Calu3 (cell line): Measurements from ENCODE around the gene ACTL6B. TPM values are rescaled to one million over a fixed set of nuclear protein-coding genes. Genes with fewer than 3 reads are reported as not detected.

Source experiments
- BruUV-seq: library from RNA; stranded (reverse); fragments of 400-500 nt; replicated peaks from 2 replicates; lab custom pipeline; 2021; lab: Mats Ljungman, UMichigan
- CTCF ChIA-PET: fragments of 300-600 bp; sonication (Branson Sonifier 250); formaldehyde crosslinking; loops from one replicate; lab custom pipeline; 2022; ENCODE audit warnings: antibody characterized with exemption; lab: Charles Lee
- DNase-seq: peaks from one replicate; pipeline ENCODE4 v3.0.0; 2022
- H3K27ac Mint-ChIP-seq: one replicate; pipeline ENCODE4 v1.8.0; 2022; ENCODE audit warnings: mixed read lengths; ENCODE audit not compliant: unreplicated experiment
- H3K27me3 Mint-ChIP-seq: one replicate; pipeline ENCODE4 v1.8.0; 2022; ENCODE audit warnings: mixed read lengths; ENCODE audit not compliant: unreplicated experiment
- H3K36me3 Mint-ChIP-seq: one replicate; pipeline ENCODE4 v1.8.0; 2022; ENCODE audit warnings: mild to moderate bottlenecking, moderate library complexity, mixed read lengths; ENCODE audit not compliant: insufficient read depth, unreplicated experiment
- H3K4me1 Mint-ChIP-seq: one replicate; pipeline ENCODE4 v1.8.0; 2022; ENCODE audit warnings: mild to moderate bottlenecking, low read depth, mixed read lengths; ENCODE audit not compliant: unreplicated experiment
- H3K4me3 Mint-ChIP-seq: one replicate; pipeline ENCODE4 v1.8.0; 2022; ENCODE audit warnings: mild to moderate bottlenecking, low read depth, moderate library complexity, mixed read lengths; ENCODE audit not compliant: unreplicated experiment
- H3K9me3 Mint-ChIP-seq: one replicate; pipeline ENCODE4 v1.8.0; 2022; ENCODE audit warnings: low read depth, mixed read lengths; ENCODE audit not compliant: unreplicated experiment
- intact Hi-C: fragments of 100-400 bp; cut with micrococcal nuclease; formaldehyde crosslinking; loops from one replicate; pipeline ENCODE4 v1.10.0; 2022; ENCODE audit not compliant: unreplicated experiment
- total RNA-seq: library from RNA; stranded (reverse); gene quantifications from 2 replicates; pipeline ENCODE4 v1.2.3, GENCODE V29; 2022
- TF ChIP-seq, protein P1 (sequence below): fragments of 200-600 bp; IDR thresholded peaks from one replicate; pipeline ENCODE4 v1.8.0; 2022; ENCODE audit warnings: antibody characterized with exemption; ENCODE audit not compliant: unreplicated experiment

Gene ACTL6B
- total RNA-seq, 1 experiment from 2014 or later, result not detected

- no TSS peak for BruUV-seq
- H3K4me3 Mint-ChIP-seq, result no peak overlapping the region
- H3K4me1 Mint-ChIP-seq, result no peaks in the 10 kb centered on the region
- H3K9me3 Mint-ChIP-seq, result no peaks in the 10 kb centered on the region
- CTCF ChIA-PET, result no interaction called here
- no peak overlapping the region for H3K27ac Mint-ChIP-seq
- TF ChIP-seq, protein P1, sequence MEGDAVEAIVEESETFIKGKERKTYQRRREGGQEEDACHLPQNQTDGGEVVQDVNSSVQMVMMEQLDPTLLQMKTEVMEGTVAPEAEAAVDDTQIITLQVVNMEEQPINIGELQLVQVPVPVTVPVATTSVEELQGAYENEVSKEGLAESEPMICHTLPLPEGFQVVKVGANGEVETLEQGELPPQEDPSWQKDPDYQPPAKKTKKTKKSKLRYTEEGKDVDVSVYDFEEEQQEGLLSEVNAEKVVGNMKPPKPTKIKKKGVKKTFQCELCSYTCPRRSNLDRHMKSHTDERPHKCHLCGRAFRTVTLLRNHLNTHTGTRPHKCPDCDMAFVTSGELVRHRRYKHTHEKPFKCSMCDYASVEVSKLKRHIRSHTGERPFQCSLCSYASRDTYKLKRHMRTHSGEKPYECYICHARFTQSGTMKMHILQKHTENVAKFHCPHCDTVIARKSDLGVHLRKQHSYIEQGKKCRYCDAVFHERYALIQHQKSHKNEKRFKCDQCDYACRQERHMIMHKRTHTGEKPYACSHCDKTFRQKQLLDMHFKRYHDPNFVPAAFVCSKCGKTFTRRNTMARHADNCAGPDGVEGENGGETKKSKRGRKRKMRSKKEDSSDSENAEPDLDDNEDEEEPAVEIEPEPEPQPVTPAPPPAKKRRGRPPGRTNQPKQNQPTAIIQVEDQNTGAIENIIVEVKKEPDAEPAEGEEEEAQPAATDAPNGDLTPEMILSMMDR, result no peak
- no peak for DNase-seq
- peaks cover 57% of the 10 kb centered on the region for H3K36me3 Mint-ChIP-seq
- no peaks in the 10 kb centered on the region for H3K27me3 Mint-ChIP-seq
- intact Hi-C loops, result no loop called here
Measured at GRCh38 chr7:100682228-100682741, 26.0 kb upstream of the ACTL6B start.

DNA sequence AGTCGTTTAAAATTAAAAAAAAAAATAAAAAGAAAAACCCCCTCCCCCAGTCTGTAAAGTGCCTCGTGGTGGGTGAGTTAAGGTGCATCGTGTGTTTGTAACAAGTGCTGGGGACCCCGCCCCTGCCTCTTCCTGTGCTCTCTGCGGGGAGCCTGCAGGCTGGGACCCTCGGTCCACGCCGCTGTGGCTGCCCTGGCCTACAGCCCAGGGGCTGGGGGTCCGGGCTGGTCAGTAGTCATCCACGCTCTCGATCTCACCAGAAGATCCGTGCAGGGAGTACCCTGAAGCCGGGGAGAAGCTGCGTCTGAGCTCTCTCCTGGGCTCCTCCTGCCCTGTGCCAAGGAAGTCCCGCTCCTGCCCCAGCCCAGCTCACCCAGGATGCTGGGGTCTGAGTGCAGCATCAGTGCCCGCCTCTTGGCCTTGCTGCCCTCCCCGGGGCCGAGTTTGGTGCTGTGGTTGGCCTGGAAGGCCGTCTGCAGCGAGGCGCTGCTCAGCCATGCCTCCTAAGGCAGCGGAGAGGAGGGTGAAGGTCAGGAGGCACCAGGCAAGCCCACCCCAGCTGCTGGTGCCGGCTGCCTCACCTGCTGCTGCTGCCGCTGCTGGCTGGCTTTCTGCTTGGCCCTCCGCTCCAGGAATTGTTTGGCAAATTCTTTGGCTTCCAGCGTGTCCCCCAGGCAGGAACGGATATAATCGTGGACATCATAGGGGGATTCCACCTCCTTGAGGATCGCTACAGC, 25.4 kb upstream of the ACTL6B start:
- H3K27me3 Mint-ChIP-seq, result no peaks in the 10 kb centered on the region
- CTCF ChIA-PET, result interaction anchor here (1.1 kb wide), 1 partner anchor 9 kb away, joined by 5 read pairs; no protein-coding TSS in a partner anchor
- no peak for DNase-seq
- BruUV-seq, result no TSS peak
- TF ChIP-seq, protein P1, result no peak
- no peaks in the 10 kb centered on the region for H3K9me3 Mint-ChIP-seq
- intact Hi-C loops, result no loop called here
- H3K27ac Mint-ChIP-seq, result no peak overlapping the region
- H3K4me1 Mint-ChIP-seq, result no peaks in the 10 kb centered on the region
- H3K4me3 Mint-ChIP-seq, result no peak overlapping the region
- H3K36me3 Mint-ChIP-seq, result peaks cover 62% of the 10 kb centered on the region

DNA sequence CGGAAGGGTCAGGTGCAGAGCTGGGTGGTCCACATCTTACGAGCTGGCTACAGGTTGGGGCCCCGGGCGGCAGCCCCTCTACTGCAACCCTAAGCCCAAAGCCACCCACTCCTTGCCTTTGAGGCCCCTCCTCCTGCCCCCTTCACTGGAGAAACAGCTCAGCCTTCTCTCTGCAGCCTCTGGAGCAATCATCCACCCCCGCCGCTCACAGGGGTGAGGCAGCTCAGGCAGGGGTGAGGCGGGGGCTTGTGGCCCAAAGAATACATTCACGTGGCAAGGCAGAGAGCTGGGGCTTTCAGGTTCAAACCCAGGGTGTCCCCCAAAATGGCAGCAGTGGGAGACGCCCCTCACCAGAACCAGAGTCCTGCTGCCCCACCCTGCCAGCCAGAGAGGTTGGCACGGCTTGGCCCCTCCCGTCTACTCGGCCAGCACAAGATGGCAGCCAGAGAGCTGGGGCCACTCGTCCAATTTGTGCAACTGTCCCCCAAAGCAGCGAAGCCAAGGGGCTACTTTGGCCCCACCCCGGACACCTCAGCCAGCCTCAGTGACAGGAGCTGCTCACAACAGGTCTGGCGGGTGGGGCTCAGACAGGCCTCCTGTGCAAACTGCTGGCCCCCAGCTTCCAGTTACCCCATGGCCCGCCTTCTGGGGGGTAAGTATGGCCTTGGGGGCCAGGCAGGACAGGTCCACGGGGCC, 24.5 kb upstream of the ACTL6B start:
- TF ChIP-seq, protein P1, result no peak
- H3K9me3 Mint-ChIP-seq, result no peaks in the 10 kb centered on the region
- H3K27ac Mint-ChIP-seq, result no peak overlapping the region
- H3K36me3 Mint-ChIP-seq, result peaks cover 58% of the 10 kb centered on the region
- H3K4me1 Mint-ChIP-seq, result no peaks in the 10 kb centered on the region
- CTCF ChIA-PET, result interaction anchor here (1.1 kb wide), 1 partner anchor 10 kb away, joined by 5 read pairs; no protein-coding TSS in a partner anchor
- H3K4me3 Mint-ChIP-seq, result no peak overlapping the region
- intact Hi-C loops, result no loop called here
- BruUV-seq, result no TSS peak
- DNase-seq, result no peak
- no peaks in the 10 kb centered on the region for H3K27me3 Mint-ChIP-seq

- peak overlapping the region; percentile 26 for H3K27ac Mint-ChIP-seq
- H3K4me1 Mint-ChIP-seq, result no peaks in the 10 kb centered on the region
- H3K27me3 Mint-ChIP-seq, result no peaks in the 10 kb centered on the region
- TSS peak; percentile 39 for BruUV-seq
- CTCF ChIA-PET, result interaction anchor here (0.7 to 1.1 kb wide), 2 partner anchors 11 to 153 kb away, joined by 4 to 5 read pairs; no protein-coding TSS in a partner anchor
- H3K9me3 Mint-ChIP-seq, result no peaks in the 10 kb centered on the region
- no peak overlapping the region for H3K4me3 Mint-ChIP-seq
- peaks cover 61% of the 10 kb centered on the region for H3K36me3 Mint-ChIP-seq
- intact Hi-C loops, result no loop called here
- no peak for DNase-seq
- TF ChIP-seq, protein P1, result no peak
Measured at GRCh38 chr7:100679927-100680575, 23.8 kb upstream of the ACTL6B start.
